AG08395 (cell line): ENCODE results near the gene TMX4.

Experiments
- DNase-seq: peaks from one replicate; pipeline ENCODE4 v3.0.0; 2012; ENCODE audit warnings: mixed read lengths, low spot score

The TMX4 gene

GRCh38 chr20:8018958-8019245 is 659 bp downstream of the TMX4 start:
- peak; percentile 85 for DNase-seq

GRCh38 chr20:8012724-8013123 is 6.8 kb downstream of the TMX4 start:
- no peak for DNase-seq

- no peak for DNase-seq
Observed at GRCh38 chr20:8008733-8009132, 10.8 kb downstream of the TMX4 start.

GRCh38 chr20:8007490-8007889 is 12.1 kb downstream of the TMX4 start:
- DNase-seq, result no peak

GRCh38 chr20:8005575-8006366 is 13.8 kb downstream of the TMX4 start:
- DNase-seq, result no peak

GRCh38 chr20:8005033-8005432 is 14.5 kb downstream of the TMX4 start:
- no peak for DNase-seq

- DNase-seq, result no peak
Observed at GRCh38 chr20:8002056-8002455, 17.5 kb downstream of the TMX4 start.

GRCh38 chr20:8000796-8001195 is 18.8 kb downstream of the TMX4 start:
- DNase-seq, result no peak

- no peak for DNase-seq
Observed at GRCh38 chr20:7996898-7997297, 22.7 kb downstream of the TMX4 start.

- DNase-seq, result no peak
Observed at GRCh38 chr20:7994809-7995208, 24.8 kb downstream of the TMX4 start.

GRCh38 chr20:7993703-7994102 is 25.9 kb downstream of the TMX4 start:
- no peak for DNase-seq

- no peak for DNase-seq
Observed at GRCh38 chr20:7993238-7993637, 26.3 kb downstream of the TMX4 start.

GRCh38 chr20:7990385-7990784 is 29.2 kb downstream of the TMX4 start:
- no peak for DNase-seq

- no peak for DNase-seq
Observed at GRCh38 chr20:7989379-7989778, 30.2 kb downstream of the TMX4 start.

- no peak for DNase-seq
Observed at GRCh38 chr20:7985916-7986315, 33.6 kb downstream of the TMX4 start.

GRCh38 chr20:7984192-7984591 is 35.4 kb downstream of the TMX4 start:
- DNase-seq, result no peak

GRCh38 chr20:7981374-7981773 is 38.2 kb downstream of the TMX4 start:
- DNase-seq, result no peak

GRCh38 chr20:7980332-7981046 is 39.1 kb downstream of the TMX4 start:
- peak; percentile 58 for DNase-seq

GRCh38 chr20:7977709-7978108 is 41.9 kb downstream of the TMX4 start:
- no peak for DNase-seq

GRCh38 chr20:7975851-7976414 is 43.6 kb downstream of the TMX4 start:
- DNase-seq, result no peak

GRCh38 chr20:7974785-7975435 is 44.7 kb downstream of the TMX4 start:
- DNase-seq, result no peak

GRCh38 chr20:7971536-7972280 is 47.9 kb downstream of the TMX4 start:
- peak; percentile 29 for DNase-seq
